ENCODE results near the gene PEAK1.
"Not testable (repeated sequence)": the region's sequence is repeated elsewhere in the genome, so short reads cannot be mapped to it uniquely, and the experiment has no call there.

PEAK1 gene

DNA sequence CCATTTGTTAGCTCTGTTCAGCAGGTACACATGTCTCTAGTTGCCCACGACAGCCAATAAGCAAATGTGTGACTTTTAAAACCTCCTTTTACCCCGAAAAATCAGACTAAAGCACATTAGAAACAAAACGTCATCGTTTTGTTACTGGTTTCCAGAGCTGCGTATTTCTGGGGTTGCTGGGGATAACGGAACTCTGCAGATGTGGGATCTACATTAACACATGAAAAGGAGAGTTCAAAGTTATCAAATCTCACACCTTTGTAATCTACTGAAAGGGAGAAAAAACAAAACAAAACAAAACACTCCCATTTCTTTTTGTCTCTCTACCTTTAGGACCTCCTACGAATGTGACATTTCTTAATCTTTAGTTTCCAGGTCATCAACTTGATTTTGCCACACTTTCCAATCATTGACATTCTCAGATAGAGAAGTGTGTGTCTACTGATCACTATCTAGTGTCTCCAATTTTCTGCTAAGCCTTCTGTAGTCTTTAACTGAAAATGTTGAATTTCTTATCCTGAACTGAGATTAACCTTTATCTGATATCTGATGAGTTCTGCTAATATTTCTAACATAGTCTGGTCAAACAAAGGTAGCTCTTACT is 256.0 kb downstream of the PEAK1 start:
- H3K27me3 ChIP-seq (ENCODE audit: control insufficient read depth, insufficient read depth, low read length) = no peaks in the 10 kb centered on the region
- H3K9me3 ChIP-seq (ENCODE audit: control insufficient read depth, insufficient read depth, low read length) = no peaks in the 10 kb centered on the region
- H3K36me3 ChIP-seq (ENCODE audit: control insufficient read depth, insufficient read depth, low read length) = no peaks in the 10 kb centered on the region
- no peaks in the 10 kb centered on the region for H3K4me1 ChIP-seq (ENCODE audit: control insufficient read depth, insufficient read depth, low read length)
- no peak overlapping the region for H3K4me3 ChIP-seq (ENCODE audit: low read length)
- no peak for DNase-seq (ENCODE audit: low read depth, low spot score)
- no CpG with 5 or more reads among the region's 7 CpGs for WGBS (ENCODE audit: insufficient coverage, insufficient read length)
- no peak overlapping the region for H3K27ac ChIP-seq (ENCODE audit: low read length)

- Histone ChIP-seq H3K4me3 (ENCODE audit: low read length) (no peak overlapping the region), H3K27ac (ENCODE audit: low read length) (no peak overlapping the region), H3K36me3 (ENCODE audit: control insufficient read depth, insufficient read depth, low read length) (no peaks in the 10 kb centered on the region), H3K27me3 (ENCODE audit: control insufficient read depth, insufficient read depth, low read length) (no peaks in the 10 kb centered on the region), H3K4me1 (ENCODE audit: control insufficient read depth, insufficient read depth, low read length) (no peaks in the 10 kb centered on the region), H3K9me3 (ENCODE audit: control insufficient read depth, insufficient read depth, low read length) (no peaks in the 10 kb centered on the region)
- no peak for DNase-seq (ENCODE audit: low read depth, low spot score)
- WGBS (ENCODE audit: insufficient coverage, insufficient read length) = no CpG with 5 or more reads among the region's 4 CpGs
Measured at GRCh38 chr15:77162872-77163633, 256.9 kb downstream of the PEAK1 start.

GRCh38 chr15:77160562-77161478 is 259.1 kb downstream of the PEAK1 start:
- Histone ChIP-seq H3K27ac (ENCODE audit: low read length) (no peak overlapping the region), H3K4me1 (ENCODE audit: control insufficient read depth, insufficient read depth, low read length) (no peaks in the 10 kb centered on the region), H3K36me3 (ENCODE audit: control insufficient read depth, insufficient read depth, low read length) (no peaks in the 10 kb centered on the region), H3K4me3 (ENCODE audit: low read length) (no peak overlapping the region), H3K27me3 (ENCODE audit: control insufficient read depth, insufficient read depth, low read length) (no peaks in the 10 kb centered on the region), H3K9me3 (ENCODE audit: control insufficient read depth, insufficient read depth, low read length) (no peaks in the 10 kb centered on the region)
- DNase-seq (ENCODE audit: low read depth, low spot score) = no peak
- no CpG with 5 or more reads among the region's 7 CpGs for WGBS (ENCODE audit: insufficient coverage, insufficient read length)

- H3K27ac ChIP-seq (ENCODE audit: low read length); H3K4me1 ChIP-seq (ENCODE audit: control insufficient read depth, insufficient read depth, low read length); H3K9me3 ChIP-seq (ENCODE audit: control insufficient read depth, insufficient read depth, low read length); H3K4me3 ChIP-seq (ENCODE audit: low read length); DNase-seq (ENCODE audit: low read depth, low spot score); H3K36me3 ChIP-seq (ENCODE audit: control insufficient read depth, insufficient read depth, low read length); H3K27me3 ChIP-seq (ENCODE audit: control insufficient read depth, insufficient read depth, low read length): not testable (repeated sequence)
- WGBS (ENCODE audit: insufficient coverage, insufficient read length) = no CpG with 5 or more reads among the region's 11 CpGs
Measured at GRCh38 chr15:77156000-77156399, 263.9 kb downstream of the PEAK1 start.

DNA sequence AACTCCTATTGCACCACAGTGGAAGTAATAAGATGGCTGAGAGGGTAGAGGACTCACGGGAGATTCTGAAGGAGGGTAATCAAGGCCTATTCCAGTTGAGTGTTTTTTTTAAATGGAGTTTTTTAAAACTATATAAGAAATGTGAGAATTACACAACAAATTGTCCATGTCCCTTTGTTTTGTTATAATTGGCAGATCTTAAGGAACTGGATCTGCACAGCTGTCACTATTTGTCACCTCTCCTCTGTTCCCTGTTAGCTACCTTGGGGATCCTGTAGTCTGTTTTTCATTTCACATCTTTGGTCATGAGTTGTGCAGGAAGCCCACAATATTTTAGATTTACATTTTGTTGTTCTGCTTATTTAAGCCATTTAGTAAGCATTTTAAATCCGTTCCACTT is 271.7 kb downstream of the PEAK1 start:
- WGBS (ENCODE audit: insufficient coverage, insufficient read length) = no CpG with 5 or more reads among the region's 2 CpGs
- H3K27ac ChIP-seq (ENCODE audit: low read length) = no peak overlapping the region
- H3K4me1 ChIP-seq (ENCODE audit: control insufficient read depth, insufficient read depth, low read length) = no peaks in the 10 kb centered on the region; the same call in 1 of the 2 replicates
- H3K27me3 ChIP-seq (ENCODE audit: control insufficient read depth, insufficient read depth, low read length) = no peaks in the 10 kb centered on the region
- H3K36me3 ChIP-seq (ENCODE audit: control insufficient read depth, insufficient read depth, low read length) = no peaks in the 10 kb centered on the region
- H3K9me3 ChIP-seq (ENCODE audit: control insufficient read depth, insufficient read depth, low read length) = no peaks in the 10 kb centered on the region
- no peak overlapping the region for H3K4me3 ChIP-seq (ENCODE audit: low read length)
- no peak for DNase-seq (ENCODE audit: low read depth, low spot score)

GRCh38 chr15:77145370-77145769 is 274.5 kb downstream of the PEAK1 start:
- no peak for DNase-seq (ENCODE audit: low read depth, low spot score)
- H3K36me3 ChIP-seq (ENCODE audit: control insufficient read depth, insufficient read depth, low read length) = no peaks in the 10 kb centered on the region; the same call in 1 of the 2 replicates
- H3K27ac ChIP-seq (ENCODE audit: low read length) = no peak overlapping the region
- no peaks in the 10 kb centered on the region for H3K9me3 ChIP-seq (ENCODE audit: control insufficient read depth, insufficient read depth, low read length)
- H3K4me1 ChIP-seq (ENCODE audit: control insufficient read depth, insufficient read depth, low read length) = no peaks in the 10 kb centered on the region; the same call in 1 of the 2 replicates
- H3K4me3 ChIP-seq (ENCODE audit: low read length) = no peak overlapping the region
- H3K27me3 ChIP-seq (ENCODE audit: control insufficient read depth, insufficient read depth, low read length) = no peaks in the 10 kb centered on the region
- no CpG with 5 or more reads among the region's 1 CpG for WGBS (ENCODE audit: insufficient coverage, insufficient read length)

DNA sequence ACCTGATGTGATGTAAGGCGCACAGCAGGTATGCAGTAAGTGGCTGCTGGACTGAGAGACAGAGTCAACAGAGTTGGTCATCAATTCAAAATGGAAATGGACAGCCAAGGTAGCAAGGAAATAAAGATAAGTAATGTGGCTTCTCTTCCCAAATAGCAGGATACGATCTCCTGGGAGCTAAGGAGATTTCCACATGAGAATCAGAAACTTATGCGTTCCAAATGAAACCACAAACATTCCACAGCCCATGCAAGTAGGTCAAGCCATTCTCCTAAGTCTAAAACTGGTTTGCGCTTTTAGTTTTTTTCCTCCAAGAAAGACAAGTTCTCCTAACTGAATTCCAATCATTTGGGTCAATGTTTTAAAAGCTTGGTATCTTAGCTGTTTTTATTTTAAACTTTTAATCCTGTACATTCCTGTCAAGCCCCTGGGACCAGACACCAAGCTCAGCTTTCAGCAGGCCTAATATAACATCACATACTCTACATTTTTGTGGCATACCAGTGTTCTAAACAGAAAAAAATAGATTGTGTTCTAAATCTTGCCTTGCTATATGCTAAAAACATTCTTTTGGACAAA is 275.3 kb downstream of the PEAK1 start:
- DNase-seq (ENCODE audit: low read depth, low spot score) = no peak
- H3K27me3 ChIP-seq (ENCODE audit: control insufficient read depth, insufficient read depth, low read length) = no peaks in the 10 kb centered on the region
- no peaks in the 10 kb centered on the region; the same call in 1 of the 2 replicates for H3K4me1 ChIP-seq (ENCODE audit: control insufficient read depth, insufficient read depth, low read length)
- H3K27ac ChIP-seq (ENCODE audit: low read length) = no peak overlapping the region
- no peaks in the 10 kb centered on the region; the same call in 1 of the 2 replicates for H3K36me3 ChIP-seq (ENCODE audit: control insufficient read depth, insufficient read depth, low read length)
- no CpG with 5 or more reads among the region's 4 CpGs for WGBS (ENCODE audit: insufficient coverage, insufficient read length)
- H3K9me3 ChIP-seq (ENCODE audit: control insufficient read depth, insufficient read depth, low read length) = no peaks in the 10 kb centered on the region
- no peak overlapping the region for H3K4me3 ChIP-seq (ENCODE audit: low read length)

- no CpG with 5 or more reads among the region's 2 CpGs for WGBS (ENCODE audit: insufficient coverage, insufficient read length)
- H3K27ac ChIP-seq (ENCODE audit: low read length) = no peak overlapping the region
Measured at GRCh38 chr15:77144026-77144425, 275.9 kb downstream of the PEAK1 start.

DNA sequence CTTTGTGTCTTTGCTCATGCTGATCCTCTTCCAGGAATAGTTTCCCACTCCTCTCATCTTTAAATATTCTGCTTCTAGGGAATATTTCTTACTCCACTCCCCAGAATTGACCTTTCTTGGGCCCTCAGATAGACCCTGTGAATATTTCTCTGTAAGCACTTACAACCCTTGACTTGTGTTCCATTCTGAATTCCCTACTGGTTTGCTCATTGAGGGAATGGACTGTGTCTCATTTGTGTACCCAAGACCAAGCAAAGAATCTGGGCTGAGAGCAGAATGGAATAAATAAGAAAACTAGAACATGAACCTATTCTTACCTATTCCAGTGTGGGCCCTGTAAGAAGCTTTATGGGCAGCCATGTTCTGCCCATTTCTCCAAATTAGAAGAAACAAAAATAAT is 276.3 kb downstream of the PEAK1 start:
- H3K4me1 ChIP-seq (ENCODE audit: control insufficient read depth, insufficient read depth, low read length) = no peaks in the 10 kb centered on the region; the same call in 1 of the 2 replicates
- DNase-seq (ENCODE audit: low read depth, low spot score) = no peak
- no peaks in the 10 kb centered on the region for H3K9me3 ChIP-seq (ENCODE audit: control insufficient read depth, insufficient read depth, low read length)
- H3K36me3 ChIP-seq (ENCODE audit: control insufficient read depth, insufficient read depth, low read length) = no peaks in the 10 kb centered on the region; the same call in 1 of the 2 replicates
- no peak overlapping the region for H3K27ac ChIP-seq (ENCODE audit: low read length)
- H3K4me3 ChIP-seq (ENCODE audit: low read length) = no peak overlapping the region
- H3K27me3 ChIP-seq (ENCODE audit: control insufficient read depth, insufficient read depth, low read length) = no peaks in the 10 kb centered on the region

More at GRCh38 chr15:77144026-77144425, 275.9 kb downstream of the PEAK1 start:
- no peak for DNase-seq (ENCODE audit: low read depth, low spot score)
- H3K4me1 ChIP-seq (ENCODE audit: control insufficient read depth, insufficient read depth, low read length) = no peaks in the 10 kb centered on the region; the same call in 1 of the 2 replicates
- H3K4me3 ChIP-seq (ENCODE audit: low read length) = no peak overlapping the region
- no peaks in the 10 kb centered on the region; the same call in 1 of the 2 replicates for H3K36me3 ChIP-seq (ENCODE audit: control insufficient read depth, insufficient read depth, low read length)
- no peaks in the 10 kb centered on the region for H3K27me3 ChIP-seq (ENCODE audit: control insufficient read depth, insufficient read depth, low read length)
- no peaks in the 10 kb centered on the region for H3K9me3 ChIP-seq (ENCODE audit: control insufficient read depth, insufficient read depth, low read length)

DNA sequence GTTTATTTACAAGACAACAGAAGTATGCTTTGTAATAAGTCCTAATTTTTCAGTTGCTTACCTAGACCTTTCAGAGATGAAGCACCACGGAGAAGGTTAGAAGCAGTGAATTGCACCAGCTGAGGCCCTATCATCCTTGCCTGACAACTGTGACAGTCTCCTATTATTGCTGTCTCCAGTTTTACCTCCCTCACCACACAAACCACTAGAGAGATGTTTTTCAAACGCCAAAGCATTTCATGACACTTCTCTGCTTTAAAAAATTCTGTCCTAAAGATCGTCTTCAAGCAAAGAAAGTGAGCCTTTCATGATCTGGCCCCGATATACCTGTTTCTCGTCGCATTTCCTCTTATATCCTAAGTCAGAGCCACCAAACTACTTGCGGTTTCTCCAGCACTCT is 276.7 kb downstream of the PEAK1 start:
- no peak for DNase-seq (ENCODE audit: low read depth, low spot score)
- Histone ChIP-seq H3K4me3 (ENCODE audit: low read length) (no peak overlapping the region), H3K27ac (ENCODE audit: low read length) (no peak overlapping the region), H3K36me3 (ENCODE audit: control insufficient read depth, insufficient read depth, low read length) (no peaks in the 10 kb centered on the region; the same call in 1 of the 2 replicates), H3K4me1 (ENCODE audit: control insufficient read depth, insufficient read depth, low read length) (no peaks in the 10 kb centered on the region; the same call in 1 of the 2 replicates), H3K9me3 (ENCODE audit: control insufficient read depth, insufficient read depth, low read length) (no peaks in the 10 kb centered on the region), H3K27me3 (ENCODE audit: control insufficient read depth, insufficient read depth, low read length) (no peaks in the 10 kb centered on the region)
- WGBS (ENCODE audit: insufficient coverage, insufficient read length) = no CpG with 5 or more reads among the region's 7 CpGs
